Measurements from ENCODE around the gene SDF4. TPM values are rescaled to one million over a fixed set of nuclear protein-coding genes. Genes with fewer than 3 reads are reported as not detected.
A peak's percentile ranks its signal among the peaks of the same experiment; 100 is the strongest.

The SDF4 gene
- total RNA-seq, 2 experiments from 2014 or later, result 81.5 to 87.5 TPM

DNA sequence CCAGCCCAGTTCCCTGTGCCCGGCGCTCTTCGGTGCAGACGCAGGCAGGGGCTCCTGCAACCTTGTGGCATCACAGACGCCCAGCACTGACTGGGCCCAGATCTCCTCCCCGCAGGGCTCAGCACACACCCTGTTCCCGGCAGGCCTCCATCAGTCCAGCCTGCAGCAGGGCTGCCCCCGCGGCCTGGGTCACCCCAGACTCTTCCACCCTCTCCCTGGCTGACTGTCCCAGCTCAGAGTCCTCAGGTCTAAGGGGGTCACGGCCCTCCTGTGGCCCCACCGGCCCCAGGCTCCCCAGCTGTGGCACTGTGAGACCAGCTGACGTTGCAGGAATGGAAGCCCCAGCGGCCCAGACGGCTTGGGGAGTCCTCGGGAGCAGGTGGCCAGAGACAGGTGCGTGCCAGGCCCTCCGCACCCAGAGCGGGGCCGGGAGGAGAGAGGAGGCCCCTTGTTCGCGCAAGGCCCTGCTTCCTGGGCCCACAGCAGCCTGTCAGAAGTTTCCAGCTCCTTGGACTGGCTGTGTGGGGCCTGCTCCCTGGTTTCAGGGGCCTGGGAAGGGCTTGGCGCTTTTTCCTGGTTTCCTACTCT, 4.5 kb upstream of the SDF4 start:
- Mint-ChIP-seq H3K36me3 (ENCODE audit: low read depth) (peaks cover 12% of the 10 kb centered on the region), H3K4me3 (no peak overlapping the region), H3K27me3 (no peaks in the 10 kb centered on the region), H3K9me3 (no peaks in the 10 kb centered on the region), H3K4me1 (ENCODE audit: low read depth) (peaks cover 14% of the 10 kb centered on the region), H3K27ac (no peak overlapping the region)
- ChIA-PET POLR2A (interaction anchor here (0.5 to 0.7 kb wide), 4 partner anchors 12 to 119 kb away, joined by 3 read pairs; partner anchors contain the start of gene TNFRSF4), CTCF (interaction anchor here (1.0 to 1.3 kb wide), 2 partner anchors 15 to 114 kb away, joined by 3 to 4 read pairs; no protein-coding TSS in a partner anchor)
- TF ChIP-seq, protein P1, sequence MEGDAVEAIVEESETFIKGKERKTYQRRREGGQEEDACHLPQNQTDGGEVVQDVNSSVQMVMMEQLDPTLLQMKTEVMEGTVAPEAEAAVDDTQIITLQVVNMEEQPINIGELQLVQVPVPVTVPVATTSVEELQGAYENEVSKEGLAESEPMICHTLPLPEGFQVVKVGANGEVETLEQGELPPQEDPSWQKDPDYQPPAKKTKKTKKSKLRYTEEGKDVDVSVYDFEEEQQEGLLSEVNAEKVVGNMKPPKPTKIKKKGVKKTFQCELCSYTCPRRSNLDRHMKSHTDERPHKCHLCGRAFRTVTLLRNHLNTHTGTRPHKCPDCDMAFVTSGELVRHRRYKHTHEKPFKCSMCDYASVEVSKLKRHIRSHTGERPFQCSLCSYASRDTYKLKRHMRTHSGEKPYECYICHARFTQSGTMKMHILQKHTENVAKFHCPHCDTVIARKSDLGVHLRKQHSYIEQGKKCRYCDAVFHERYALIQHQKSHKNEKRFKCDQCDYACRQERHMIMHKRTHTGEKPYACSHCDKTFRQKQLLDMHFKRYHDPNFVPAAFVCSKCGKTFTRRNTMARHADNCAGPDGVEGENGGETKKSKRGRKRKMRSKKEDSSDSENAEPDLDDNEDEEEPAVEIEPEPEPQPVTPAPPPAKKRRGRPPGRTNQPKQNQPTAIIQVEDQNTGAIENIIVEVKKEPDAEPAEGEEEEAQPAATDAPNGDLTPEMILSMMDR (IDR thresholded peaks at IDR 0.05), result no peak
- intact Hi-C loops (cut with micrococcal nuclease), result no loop called here
- DNase-seq (no peak), ATAC-seq (no peak)

DNA sequence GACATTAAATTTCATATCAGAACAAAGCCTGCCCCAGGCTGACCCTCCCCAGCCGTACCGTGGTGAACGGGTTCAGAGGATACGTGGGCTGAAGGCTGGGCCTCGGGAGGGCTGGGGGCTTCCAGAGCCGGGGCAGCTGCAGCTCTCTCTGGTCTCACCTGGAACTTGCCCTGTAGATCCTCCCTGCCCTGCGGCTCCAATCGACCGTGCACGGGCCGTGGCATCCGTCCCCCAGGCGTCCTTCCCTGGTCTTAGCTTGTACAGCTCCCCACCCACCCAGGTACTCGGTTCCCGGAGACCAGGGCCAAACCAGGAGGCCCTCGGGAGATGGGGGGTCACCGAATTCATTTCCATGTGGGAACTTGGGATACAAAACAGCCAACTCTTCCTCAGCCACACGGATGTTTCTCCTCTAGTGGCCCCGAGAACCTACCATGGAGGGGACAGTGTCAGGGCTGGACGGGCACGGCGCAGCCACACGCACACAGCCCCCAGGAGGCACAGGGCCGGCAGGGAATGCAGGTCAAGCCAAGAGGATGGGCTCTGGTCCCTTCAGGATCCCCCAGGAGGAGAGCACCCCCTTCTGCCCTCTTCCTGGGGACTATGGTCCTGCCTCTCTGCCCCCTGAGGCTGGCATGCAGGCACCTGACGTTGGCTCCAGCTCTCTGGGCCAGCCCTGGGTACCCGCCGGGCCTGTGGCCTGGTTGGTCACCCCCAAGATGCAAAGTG, 3.4 kb upstream of the SDF4 start:
- TF ChIP-seq, protein P1 (IDR thresholded peaks at IDR 0.05), result no peak
- Mint-ChIP-seq H3K4me1 (ENCODE audit: low read depth) (peaks cover 20% of the 10 kb centered on the region), H3K27me3 (no peaks in the 10 kb centered on the region), H3K9me3 (no peaks in the 10 kb centered on the region), H3K36me3 (ENCODE audit: low read depth) (peaks cover 17% of the 10 kb centered on the region), H3K27ac (no peak overlapping the region), H3K4me3 (no peak overlapping the region)
- intact Hi-C loops (cut with micrococcal nuclease), result no loop called here
- CTCF ChIA-PET, result interaction anchor here (1.0 kb wide), 1 partner anchor 113 kb away, joined by 3 read pairs; no protein-coding TSS in a partner anchor
- DNase-seq (no peak), ATAC-seq (no peak)
- POLR2A ChIA-PET, result interaction anchor here (0.9 to 1.7 kb wide), 4 partner anchors 15 to 110 kb away, joined by 3 to 5 read pairs (median 4); no protein-coding TSS in a partner anchor

DNA sequence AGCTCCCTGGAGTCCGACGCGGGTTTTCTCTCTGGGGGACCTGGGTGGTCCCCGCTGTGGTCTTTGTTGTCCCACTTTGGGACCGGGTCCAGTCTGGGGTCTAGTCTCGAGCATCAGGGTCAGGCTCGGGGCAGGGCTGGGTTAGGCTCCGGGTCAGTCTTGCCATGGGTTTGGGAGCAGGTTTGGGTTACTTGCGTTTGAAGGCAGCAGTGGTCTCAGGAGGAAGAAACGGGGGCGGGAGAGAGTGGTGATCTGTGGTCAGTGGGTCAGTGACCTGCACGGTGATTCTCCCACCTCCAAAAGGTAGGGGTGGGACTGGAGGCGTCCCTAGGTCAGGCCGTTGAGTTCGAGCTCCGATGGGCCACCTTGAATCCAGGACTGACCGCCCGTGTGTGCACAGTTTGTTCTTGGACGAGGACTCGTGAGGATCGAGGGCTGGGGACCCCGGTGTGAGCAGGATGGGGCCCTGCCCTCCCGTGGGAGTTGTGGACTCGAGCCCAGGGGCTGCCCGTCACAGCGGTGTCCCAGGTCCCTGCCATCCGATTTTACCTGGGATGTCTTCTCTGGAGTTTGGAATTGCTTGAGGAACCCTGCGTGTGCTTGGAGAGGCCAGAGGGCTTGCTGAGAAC, 2.5 kb upstream of the SDF4 start:
- Mint-ChIP-seq H3K27ac (peak overlapping the region; percentile 34), H3K9me3 (no peaks in the 10 kb centered on the region), H3K4me3 (peak overlapping the region; percentile 73), H3K36me3 (ENCODE audit: low read depth) (peaks cover 26% of the 10 kb centered on the region), H3K4me1 (ENCODE audit: low read depth) (peaks cover 29% of the 10 kb centered on the region), H3K27me3 (no peaks in the 10 kb centered on the region)
- TF ChIP-seq, protein P1 (IDR thresholded peaks at IDR 0.05), result no peak
- intact Hi-C loops (cut with micrococcal nuclease), result no loop called here
- POLR2A ChIA-PET, result interaction anchor here (0.9 to 1.7 kb wide), 5 partner anchors 16 to 110 kb away, joined by 3 to 5 read pairs (median 4); no protein-coding TSS in a partner anchor
- DNase-seq (no peak), ATAC-seq (no peak)
- CTCF ChIA-PET, result no interaction called here

DNA sequence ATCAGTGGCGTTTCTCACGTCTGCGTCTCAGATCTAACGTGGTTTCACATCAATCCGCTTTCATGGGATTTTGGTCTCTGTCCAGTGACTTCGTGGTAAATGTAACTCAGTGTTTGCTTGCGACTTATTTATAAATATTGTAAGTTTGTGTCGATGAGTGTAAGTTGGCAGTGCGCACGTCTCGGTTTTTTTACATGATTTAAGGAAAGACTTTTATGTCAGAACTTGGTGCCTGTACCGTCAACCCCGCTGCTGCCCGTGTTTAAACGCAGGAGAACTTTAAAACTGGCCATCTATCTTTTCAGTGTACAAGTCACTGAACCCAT, 1.7 kb upstream of the SDF4 start:
- CTCF ChIA-PET, result no interaction called here
- POLR2A ChIA-PET, result interaction anchor here (1.0 kb wide), 1 partner anchor 21 kb away, joined by 4 read pairs; no protein-coding TSS in a partner anchor
- H3K36me3 Mint-ChIP-seq (ENCODE audit: low read depth), result peaks cover 29% of the 10 kb centered on the region
- peaks cover 30% of the 10 kb centered on the region for H3K4me1 Mint-ChIP-seq (ENCODE audit: low read depth)
- no peaks in the 10 kb centered on the region for H3K27me3 Mint-ChIP-seq
- TF ChIP-seq, protein P1 (IDR thresholded peaks at IDR 0.05), result no peak
- peak overlapping the region; percentile 73 for H3K4me3 Mint-ChIP-seq
- H3K9me3 Mint-ChIP-seq, result no peaks in the 10 kb centered on the region
- DNase-seq (no peak), ATAC-seq (no peak)
- peak overlapping the region; percentile 76 for H3K27ac Mint-ChIP-seq
- intact Hi-C loops (cut with micrococcal nuclease), result no loop called here

Data from activated CD8-positive, alpha-beta T cell treated with anti-CD3 and anti-CD28 coated beads for 36 hours (primary cell).